Measurements from ENCODE around the gene WNT4. TPM values are rescaled to one million over a fixed set of nuclear protein-coding genes. Genes with fewer than 3 reads are reported as not detected.

Gene WNT4
- total RNA-seq, 1 experiment from 2014 or later: 1.5 TPM

- no peak for TF ChIP-seq MAX (IDR thresholded peaks at IDR 0.05)
- no peak for TF ChIP-seq EZH2 (IDR thresholded peaks at IDR 0.05)
- TF ChIP-seq EGR1 (IDR thresholded peaks at IDR 0.05; ENCODE audit: low read depth): no peak
- TF ChIP-seq CBX3 (IDR thresholded peaks at IDR 0.05; ENCODE audit: low read depth): no peak
- no peak for TF ChIP-seq REST (IDR thresholded peaks at IDR 0.05; ENCODE audit: low read depth)
- no peak for TF ChIP-seq SRF (IDR thresholded peaks at IDR 0.05; ENCODE audit: low read depth)
- TF ChIP-seq, protein P1, sequence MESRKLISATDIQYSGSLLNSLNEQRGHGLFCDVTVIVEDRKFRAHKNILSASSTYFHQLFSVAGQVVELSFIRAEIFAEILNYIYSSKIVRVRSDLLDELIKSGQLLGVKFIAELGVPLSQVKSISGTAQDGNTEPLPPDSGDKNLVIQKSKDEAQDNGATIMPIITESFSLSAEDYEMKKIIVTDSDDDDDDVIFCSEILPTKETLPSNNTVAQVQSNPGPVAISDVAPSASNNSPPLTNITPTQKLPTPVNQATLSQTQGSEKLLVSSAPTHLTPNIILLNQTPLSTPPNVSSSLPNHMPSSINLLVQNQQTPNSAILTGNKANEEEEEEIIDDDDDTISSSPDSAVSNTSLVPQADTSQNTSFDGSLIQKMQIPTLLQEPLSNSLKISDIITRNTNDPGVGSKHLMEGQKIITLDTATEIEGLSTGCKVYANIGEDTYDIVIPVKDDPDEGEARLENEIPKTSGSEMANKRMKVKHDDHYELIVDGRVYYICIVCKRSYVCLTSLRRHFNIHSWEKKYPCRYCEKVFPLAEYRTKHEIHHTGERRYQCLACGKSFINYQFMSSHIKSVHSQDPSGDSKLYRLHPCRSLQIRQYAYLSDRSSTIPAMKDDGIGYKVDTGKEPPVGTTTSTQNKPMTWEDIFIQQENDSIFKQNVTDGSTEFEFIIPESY (IDR thresholded peaks at IDR 0.05; ENCODE audit: extremely low read depth, insufficient replicate concordance, low read length): no peak
- TF ChIP-seq ELF1 (IDR thresholded peaks at IDR 0.05; ENCODE audit: borderline replicate concordance, low read depth): no peak
- TF ChIP-seq SIN3A (IDR thresholded peaks at IDR 0.05; ENCODE audit: low read depth): no peak
- TF ChIP-seq ZNF274 (IDR thresholded peaks at IDR 0.05; ENCODE audit: low read depth, low read length): no peak
- TF ChIP-seq, protein P2, sequence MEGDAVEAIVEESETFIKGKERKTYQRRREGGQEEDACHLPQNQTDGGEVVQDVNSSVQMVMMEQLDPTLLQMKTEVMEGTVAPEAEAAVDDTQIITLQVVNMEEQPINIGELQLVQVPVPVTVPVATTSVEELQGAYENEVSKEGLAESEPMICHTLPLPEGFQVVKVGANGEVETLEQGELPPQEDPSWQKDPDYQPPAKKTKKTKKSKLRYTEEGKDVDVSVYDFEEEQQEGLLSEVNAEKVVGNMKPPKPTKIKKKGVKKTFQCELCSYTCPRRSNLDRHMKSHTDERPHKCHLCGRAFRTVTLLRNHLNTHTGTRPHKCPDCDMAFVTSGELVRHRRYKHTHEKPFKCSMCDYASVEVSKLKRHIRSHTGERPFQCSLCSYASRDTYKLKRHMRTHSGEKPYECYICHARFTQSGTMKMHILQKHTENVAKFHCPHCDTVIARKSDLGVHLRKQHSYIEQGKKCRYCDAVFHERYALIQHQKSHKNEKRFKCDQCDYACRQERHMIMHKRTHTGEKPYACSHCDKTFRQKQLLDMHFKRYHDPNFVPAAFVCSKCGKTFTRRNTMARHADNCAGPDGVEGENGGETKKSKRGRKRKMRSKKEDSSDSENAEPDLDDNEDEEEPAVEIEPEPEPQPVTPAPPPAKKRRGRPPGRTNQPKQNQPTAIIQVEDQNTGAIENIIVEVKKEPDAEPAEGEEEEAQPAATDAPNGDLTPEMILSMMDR (IDR thresholded peaks at IDR 0.05 in 2 of 3, conservative IDR thresholded peaks at IDR 0.05 in 1 of 3; ENCODE audit: borderline replicate concordance in 1 of 3, insufficient read depth in 1 of 3, low read depth in 2 of 3, low read length in 2 of 3): no peak
- TF ChIP-seq, protein P3, sequence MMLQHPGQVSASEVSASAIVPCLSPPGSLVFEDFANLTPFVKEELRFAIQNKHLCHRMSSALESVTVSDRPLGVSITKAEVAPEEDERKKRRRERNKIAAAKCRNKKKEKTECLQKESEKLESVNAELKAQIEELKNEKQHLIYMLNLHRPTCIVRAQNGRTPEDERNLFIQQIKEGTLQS (IDR thresholded peaks at IDR 0.05): no peak
- no peak for TF ChIP-seq ZFX (IDR thresholded peaks at IDR 0.05)
- no peak for TF ChIP-seq YY1 (IDR thresholded peaks at IDR 0.05; ENCODE audit: extremely low read depth, insufficient replicate concordance, low read depth, low read length)
- no peaks in the 10 kb centered on the region for H3K9me3 ChIP-seq (ENCODE audit: control insufficient read depth in 1 of 2, insufficient read depth in 1 of 2, low read depth in 1 of 2, low read length in 2 of 2)
- intact Hi-C loops (cut with micrococcal nuclease): no loop called here
- no peaks in the 10 kb centered on the region for H3K9me2 ChIP-seq (ENCODE audit: insufficient read depth)
- ATAC-seq (peak; percentile 34; the same call in 1 of the 2 replicates), DNase-seq (ENCODE audit: low read depth, low spot score) (no peak)
- ChIA-PET RAD21 (ENCODE audit: low non-redundant PET in 1 of 2, low total read pairs in 2 of 2, uncharacterized antibody in 2 of 2, unreplicated experiment in 2 of 2) (no interaction called here), POLR2A (no interaction called here), CTCF (no interaction called here)
- BruUV-seq (replicated peaks): no TSS peak
- no peak overlapping the region for H3K9ac ChIP-seq (ENCODE audit: low read length)
- H3K79me2 ChIP-seq (ENCODE audit: insufficient read depth, low read length): no peaks in the 10 kb centered on the region
- no peak overlapping the region for H3K27ac ChIP-seq (ENCODE audit: low read depth, low read length)
- H3K4me2 ChIP-seq (ENCODE audit: low read length): no peak overlapping the region
- H3K36me3 ChIP-seq (ENCODE audit: control insufficient read depth in 1 of 2, insufficient read depth in 2 of 2, low read length in 2 of 2): no peaks in the 10 kb centered on the region
- H2AFZ ChIP-seq (ENCODE audit: low read depth, low read length, poor library complexity, severe bottlenecking): no peak overlapping the region
- H3K27me3 ChIP-seq (ENCODE audit: insufficient read depth, low read length): no peaks in the 10 kb centered on the region
- no peaks in the 10 kb centered on the region for H3K4me1 ChIP-seq (ENCODE audit: control insufficient read depth in 1 of 2, insufficient read depth in 2 of 2, low read length in 2 of 2)
- no peak overlapping the region for H3K4me3 ChIP-seq (replicated peaks in 1 of 2; ENCODE audit: low read depth in 1 of 2, low read length in 2 of 2)
- no peaks in the 10 kb centered on the region for H4K20me1 ChIP-seq (ENCODE audit: insufficient read depth)
Observed at GRCh38 chr1:22171951-22172715, 29.2 kb upstream of the WNT4 start.

Measured in HCT116 (cell line).